Stimulated activated CD8-positive, alpha-beta memory T cell treated with anti-CD3 and anti-CD28 coated beads, Interleukin-15, amount 100 ng/mL, for 48 hours (primary cell): ENCODE measurements around the gene HDC.

Experiments used
- DNase-seq, 2 donors: peaks; one replicate each; pipeline ENCODE4 v3.0.0-alpha.2; 2020; ENCODE audit warnings: low read depth in 2 of 2

HDC gene

GRCh38 chr15:50256188-50257041, 9.1 kb downstream of the HDC start:
- no peak for DNase-seq

- no peak for DNase-seq
These were observed 13.0 kb downstream of the HDC start for GRCh38 chr15:50252556-50252955.

- no peak for DNase-seq
These were observed 13.8 kb downstream of the HDC start for GRCh38 chr15:50251638-50252182.

GRCh38 chr15:50250760-50251394, 14.6 kb downstream of the HDC start:
- no peak for DNase-seq

GRCh38 chr15:50249704-50250103, 15.8 kb downstream of the HDC start:
- DNase-seq = no peak

- DNase-seq = no peak
These were observed 16.4 kb downstream of the HDC start for GRCh38 chr15:50248994-50249582.

- no peak for DNase-seq
These were observed 17.5 kb downstream of the HDC start for GRCh38 chr15:50247819-50248655.

- no peak for DNase-seq
These were observed 18.9 kb downstream of the HDC start for GRCh38 chr15:50246631-50247030.

- no peak for DNase-seq
These were observed 20.4 kb downstream of the HDC start for GRCh38 chr15:50244959-50245624.

GRCh38 chr15:50244153-50244552, 21.4 kb downstream of the HDC start:
- DNase-seq = no peak

GRCh38 chr15:50241684-50242450, 23.7 kb downstream of the HDC start:
- no peak for DNase-seq

GRCh38 chr15:50238255-50238654, 27.3 kb downstream of the HDC start:
- DNase-seq = no peak

- no peak for DNase-seq
These were observed 29.1 kb downstream of the HDC start for GRCh38 chr15:50236433-50236832.

- no peak for DNase-seq
These were observed 29.7 kb downstream of the HDC start for GRCh38 chr15:50235794-50236193.

- DNase-seq = no peak
These were observed 30.8 kb downstream of the HDC start for GRCh38 chr15:50234764-50235163.

GRCh38 chr15:50233192-50233736, 32.3 kb downstream of the HDC start:
- DNase-seq = no peak

- DNase-seq = no peak
These were observed 32.7 kb downstream of the HDC start for GRCh38 chr15:50232791-50233190.

- no peak for DNase-seq
These were observed 33.8 kb downstream of the HDC start for GRCh38 chr15:50231761-50232160.

- no peak for DNase-seq
These were observed 36.2 kb downstream of the HDC start for GRCh38 chr15:50229336-50229735.

GRCh38 chr15:50228866-50229265, 36.7 kb downstream of the HDC start:
- DNase-seq = no peak
